ENCODE measurements around the gene LSM12.
"Not testable (repeated sequence)": the region's sequence is repeated elsewhere in the genome, so short reads cannot be mapped to it uniquely, and the experiment has no call there.

LSM12 gene

DNA sequence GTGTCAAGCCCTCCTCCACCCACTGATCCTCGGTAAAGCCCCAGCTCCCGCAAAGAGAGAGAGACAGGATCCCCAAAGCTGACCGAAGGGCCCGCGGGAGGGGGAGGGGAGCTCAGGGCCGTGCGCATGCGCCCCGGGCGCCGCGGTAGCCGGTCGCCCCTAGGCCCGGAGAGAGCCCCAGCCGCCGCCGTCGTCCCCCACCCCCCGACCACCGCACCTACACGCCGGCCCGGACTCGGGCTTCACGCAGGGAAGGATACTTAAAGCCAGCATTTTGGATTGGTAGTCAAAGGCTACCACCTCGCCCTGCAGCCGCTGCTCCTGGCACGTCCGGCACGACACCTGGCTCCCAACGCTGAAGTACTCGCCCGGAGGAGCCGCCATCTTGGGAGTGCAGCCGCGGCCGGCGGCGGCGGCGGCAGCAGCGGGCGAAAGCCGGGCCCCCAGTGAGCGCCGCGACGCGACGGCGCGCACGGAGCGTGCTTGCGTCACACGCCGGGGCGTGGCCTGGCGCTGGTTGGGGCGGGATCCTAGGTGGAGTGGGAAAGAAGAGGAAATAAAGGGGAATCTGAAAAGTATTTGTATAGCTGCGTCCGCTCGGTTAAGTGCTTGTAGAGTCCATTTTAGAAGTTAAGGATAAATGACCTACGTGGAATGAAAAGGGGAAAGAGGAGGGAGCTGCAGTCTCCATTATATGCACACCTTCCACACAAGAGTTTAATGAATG lies at the start of gene LSM12:
LSM12 (minus strand) TSS at position 468 of the 727 bp plus-strand sequence; CDS start at position 384, 84 bp downstream.
- DNase-seq: peak; percentile 92 to 95

DNA sequence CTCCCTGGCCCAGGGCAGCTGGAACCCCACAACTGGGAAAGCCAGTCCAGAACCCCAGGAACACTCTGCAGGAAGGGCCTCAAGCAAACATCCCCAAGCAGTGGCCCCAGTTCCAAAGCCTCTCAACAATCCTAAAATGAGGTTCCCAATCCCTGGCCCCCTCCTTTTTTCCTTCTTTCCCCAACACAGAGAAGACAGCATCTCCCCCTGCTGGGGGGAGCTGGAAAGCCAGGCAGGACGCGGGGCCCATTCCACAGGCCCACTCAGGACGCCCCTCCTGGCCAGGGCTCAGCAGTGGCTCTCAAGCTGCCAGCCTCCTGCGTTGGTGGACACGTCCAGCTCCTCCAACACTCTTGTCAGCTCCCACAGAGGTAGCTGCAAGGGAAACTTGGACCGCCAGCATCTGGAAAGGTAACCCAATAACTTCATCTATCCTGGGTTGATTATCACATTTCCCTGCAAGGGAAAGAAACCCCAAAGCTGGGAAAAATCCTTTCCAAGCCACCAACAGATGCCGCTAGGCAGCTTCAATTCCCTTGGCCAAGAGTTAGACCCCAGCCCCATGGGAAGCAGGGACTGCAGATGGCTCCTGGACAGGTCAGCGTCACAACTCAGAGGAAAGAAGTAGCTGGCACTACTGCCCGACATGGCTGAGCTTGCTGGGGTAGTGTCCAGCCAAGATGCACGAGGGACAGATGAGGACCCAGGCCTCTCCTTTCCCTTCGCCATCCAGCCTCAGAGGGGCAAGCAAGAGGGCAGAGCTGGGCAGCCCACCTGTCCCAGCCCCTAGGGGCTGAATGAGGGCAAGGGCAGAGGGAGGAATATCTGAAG lies 49.3 kb upstream of the LSM12 start:
- DNase-seq: peak; percentile 21 to 38

DNA sequence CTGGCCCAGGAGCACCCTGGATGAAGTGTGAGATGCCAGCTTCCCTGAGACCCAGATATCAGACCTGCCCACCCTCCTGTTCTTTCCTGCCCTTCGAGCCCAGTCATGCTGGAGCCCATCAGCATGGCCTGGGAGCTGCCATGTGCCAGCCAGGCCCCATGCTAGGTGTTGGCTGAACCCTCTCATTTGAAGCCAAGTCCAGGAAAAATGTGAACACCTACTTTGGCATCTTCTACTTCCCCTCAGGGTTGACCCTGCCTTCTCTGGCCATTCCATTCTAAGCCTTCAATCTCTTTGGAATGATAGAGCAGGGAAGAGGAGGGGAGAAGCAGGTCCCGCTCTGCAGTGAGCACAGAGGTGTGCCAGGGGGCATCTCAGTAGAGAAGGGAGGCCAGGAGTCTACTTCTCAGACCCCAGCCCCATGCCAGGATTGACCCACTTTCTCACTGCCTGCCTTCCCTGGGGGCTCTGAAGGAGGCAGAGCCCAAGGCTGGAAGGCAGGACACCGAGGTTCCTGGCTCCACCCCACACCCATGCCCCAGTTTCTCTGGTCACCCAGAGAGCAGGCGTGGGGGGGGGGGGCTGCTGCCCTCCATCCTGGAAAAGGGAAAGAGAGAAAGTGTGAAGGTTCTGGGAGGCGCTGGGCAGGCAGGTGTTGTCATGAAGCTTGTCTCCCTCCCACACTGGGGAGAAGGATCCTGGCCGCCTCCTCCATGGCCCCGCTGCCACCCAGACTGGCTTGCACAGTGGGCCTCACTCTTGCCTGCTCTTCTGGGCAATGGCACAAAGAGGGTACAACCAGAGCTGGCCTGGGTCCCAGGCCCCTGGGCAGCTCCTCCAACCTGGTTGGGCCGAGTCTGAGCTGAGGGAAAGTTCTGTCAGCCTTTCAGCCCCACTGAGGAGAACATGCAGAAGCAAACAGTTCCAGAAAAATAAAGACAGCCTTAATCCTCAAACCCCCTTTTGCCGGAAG lies 47.7 kb upstream of the LSM12 start:
- no peak for DNase-seq

DNA sequence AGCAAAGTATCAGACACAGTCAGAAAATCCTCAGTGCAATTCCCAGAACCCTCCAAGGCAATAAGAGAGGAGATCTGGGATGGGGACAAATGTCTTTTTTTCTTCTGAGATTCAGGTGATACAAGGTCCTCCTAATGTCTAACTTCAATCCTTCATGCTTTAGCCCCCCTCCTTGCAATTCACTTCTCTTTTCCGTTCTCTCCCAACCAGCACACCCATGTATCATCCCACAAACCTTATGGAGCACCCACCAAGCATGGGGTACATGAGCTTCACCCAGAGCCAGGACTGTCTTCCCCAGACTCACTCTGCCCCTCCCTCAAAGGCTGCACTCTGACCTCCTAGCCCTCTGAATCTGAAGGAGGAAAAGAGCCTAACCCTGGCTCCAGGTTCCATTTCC lies 46.9 kb upstream of the LSM12 start:
- no peak for DNase-seq

DNA sequence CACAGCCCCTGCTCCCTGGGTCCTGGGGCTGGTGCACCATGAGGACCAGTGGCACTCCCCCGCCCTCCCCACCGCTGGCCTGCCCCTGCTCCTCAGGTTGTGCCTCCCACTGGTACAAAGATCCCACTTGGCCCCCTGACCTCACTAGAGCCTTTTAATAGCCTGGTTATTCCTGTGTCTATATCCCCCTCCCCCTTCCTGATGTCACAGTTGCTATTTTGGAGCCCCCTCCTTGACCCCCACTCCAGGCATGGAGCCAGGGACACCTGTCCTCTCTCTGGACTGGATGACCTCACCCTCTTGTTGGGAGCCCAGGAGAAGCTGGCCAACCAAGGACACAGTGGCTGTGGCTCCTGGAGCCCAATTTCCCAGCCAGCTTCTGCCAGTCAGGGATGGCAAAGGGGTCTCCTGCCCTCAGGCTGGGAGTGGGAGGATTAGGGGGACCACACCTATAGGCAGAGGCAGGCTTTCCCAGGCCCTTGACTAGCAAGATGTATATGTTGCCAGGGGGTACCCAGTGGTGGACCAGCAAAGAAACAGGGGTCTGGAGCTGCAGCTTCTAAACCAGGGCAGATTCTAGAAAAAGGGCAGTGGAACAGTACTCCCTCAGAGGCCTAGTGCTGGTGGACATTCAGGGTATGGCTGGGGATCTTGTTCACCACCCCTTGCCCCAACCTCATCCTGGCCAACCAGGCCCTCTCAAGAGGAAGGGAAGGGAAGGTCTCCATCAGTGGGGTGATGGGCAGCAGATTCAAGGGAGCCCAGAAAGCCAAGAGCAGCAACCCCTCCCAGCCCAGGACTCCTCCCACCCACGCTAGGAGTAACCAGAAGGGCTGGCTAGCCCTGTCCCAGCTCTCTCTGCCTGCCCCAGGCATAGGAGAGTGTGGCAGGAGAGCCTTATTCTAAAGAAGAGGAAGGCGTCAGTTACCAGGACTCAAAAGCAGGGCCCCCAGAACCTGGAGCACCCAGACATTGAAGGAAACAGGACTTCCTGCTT lies 46.1 kb upstream of the LSM12 start:
- DNase-seq: no peak

DNA sequence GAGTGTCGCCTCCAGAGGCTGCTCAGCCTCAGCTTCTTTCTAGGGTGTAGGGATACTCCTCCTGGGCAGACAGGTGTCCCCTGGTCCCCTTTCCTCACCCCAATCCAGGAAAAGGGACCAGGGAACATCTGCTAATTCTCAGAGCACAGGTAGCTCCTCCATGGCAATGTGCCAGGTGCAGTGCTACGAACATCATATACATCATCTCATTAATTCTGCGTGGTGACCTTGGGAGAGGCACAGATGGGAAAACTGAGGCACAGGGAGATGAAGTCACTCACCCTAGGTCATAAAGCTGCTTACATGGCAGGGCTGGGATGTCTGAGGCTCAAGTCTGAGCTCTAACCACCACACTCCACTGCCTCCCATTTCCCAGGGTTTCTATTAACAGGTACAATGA lies 45.3 kb upstream of the LSM12 start:
- no peak for DNase-seq

DNA sequence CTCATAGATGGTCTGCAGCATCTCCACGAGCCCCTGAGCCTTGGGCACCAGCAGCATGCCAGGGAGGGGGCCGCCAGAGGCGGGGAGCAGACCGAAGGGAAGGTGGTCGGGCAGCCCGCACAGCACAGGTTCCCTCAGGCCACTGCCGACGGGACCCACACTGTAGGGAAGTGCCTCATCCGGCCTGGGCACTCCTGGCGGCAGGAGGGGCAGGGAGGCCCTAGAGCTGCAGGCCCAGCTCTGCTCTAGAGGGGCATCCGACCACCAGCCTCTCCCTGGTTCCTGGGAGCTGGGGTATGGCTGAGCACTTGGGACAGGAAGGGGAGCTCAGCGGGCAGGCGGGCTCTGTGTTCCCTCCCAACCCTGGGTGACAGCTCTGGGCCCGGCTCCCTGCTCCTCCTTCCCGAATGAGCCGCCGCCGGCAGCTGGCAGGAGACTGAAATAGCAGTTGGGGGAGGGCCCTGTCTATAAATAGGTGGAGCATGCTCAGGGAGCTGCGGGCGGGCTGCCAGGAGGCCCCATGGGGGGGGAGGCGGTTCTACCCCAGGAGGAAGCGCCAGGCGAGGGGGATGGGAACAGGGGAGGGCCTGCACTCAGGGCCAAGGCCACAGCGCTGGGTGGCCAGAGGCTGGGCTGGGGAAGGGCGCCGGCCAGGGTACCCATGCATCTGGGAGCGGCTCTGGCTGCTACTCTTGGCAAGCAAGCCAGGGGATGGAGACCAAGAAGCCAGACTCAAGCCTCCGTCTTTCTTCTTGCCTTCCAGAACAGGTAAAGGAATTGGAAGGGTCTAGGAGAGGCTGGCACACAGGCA lies 44.6 kb upstream of the LSM12 start:
- DNase-seq: peak; percentile 61 to 67

DNA sequence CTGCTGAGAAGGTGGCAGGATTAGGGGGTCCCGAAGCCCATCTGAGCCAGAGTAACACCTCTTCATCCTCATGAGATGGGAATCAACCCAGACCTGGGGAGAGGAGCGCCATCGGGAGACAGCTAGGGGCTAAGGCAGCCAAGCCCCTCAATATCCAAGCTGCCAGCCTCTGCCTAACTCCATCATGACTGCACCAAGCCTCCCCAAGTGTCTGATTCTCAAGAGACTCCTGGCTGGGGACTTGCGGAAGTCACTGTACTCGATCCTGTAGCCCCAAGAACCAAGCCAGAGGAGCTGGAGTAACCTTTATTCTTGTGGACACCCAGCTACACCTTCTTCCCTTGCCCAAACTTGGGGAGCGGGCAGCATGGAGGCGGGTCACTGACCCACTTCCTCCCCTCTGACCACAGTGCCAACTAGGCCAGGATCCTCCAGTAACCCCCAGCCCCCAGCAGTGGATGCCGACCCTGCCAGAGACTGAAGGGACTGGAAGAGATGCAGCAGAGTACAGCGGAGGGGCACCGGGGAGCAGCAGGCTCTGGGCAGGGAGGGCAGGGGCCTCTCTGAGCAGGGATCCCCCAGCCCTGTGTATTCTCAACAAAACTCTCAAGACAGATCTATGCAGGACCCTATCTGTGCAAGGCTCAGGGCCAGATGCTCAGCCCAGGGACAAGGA lies 43.7 kb upstream of the LSM12 start:
- DNase-seq: no peak

DNA sequence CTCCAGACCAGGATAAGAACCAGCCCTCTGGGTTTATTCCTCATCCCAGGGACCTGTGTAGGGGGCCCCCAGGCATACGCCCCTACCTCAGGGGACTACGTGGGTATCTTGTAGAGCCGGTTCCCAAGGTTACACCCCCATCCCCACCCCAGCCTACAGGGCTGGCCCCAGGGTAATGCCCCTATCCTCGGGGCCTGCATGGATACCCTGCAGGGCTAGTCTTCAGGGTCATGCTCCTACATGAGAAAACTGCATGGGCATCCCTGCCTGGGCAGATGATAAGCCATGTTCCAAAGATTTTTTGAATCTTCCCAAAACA lies 42.8 kb upstream of the LSM12 start:
- DNase-seq: no peak

DNA sequence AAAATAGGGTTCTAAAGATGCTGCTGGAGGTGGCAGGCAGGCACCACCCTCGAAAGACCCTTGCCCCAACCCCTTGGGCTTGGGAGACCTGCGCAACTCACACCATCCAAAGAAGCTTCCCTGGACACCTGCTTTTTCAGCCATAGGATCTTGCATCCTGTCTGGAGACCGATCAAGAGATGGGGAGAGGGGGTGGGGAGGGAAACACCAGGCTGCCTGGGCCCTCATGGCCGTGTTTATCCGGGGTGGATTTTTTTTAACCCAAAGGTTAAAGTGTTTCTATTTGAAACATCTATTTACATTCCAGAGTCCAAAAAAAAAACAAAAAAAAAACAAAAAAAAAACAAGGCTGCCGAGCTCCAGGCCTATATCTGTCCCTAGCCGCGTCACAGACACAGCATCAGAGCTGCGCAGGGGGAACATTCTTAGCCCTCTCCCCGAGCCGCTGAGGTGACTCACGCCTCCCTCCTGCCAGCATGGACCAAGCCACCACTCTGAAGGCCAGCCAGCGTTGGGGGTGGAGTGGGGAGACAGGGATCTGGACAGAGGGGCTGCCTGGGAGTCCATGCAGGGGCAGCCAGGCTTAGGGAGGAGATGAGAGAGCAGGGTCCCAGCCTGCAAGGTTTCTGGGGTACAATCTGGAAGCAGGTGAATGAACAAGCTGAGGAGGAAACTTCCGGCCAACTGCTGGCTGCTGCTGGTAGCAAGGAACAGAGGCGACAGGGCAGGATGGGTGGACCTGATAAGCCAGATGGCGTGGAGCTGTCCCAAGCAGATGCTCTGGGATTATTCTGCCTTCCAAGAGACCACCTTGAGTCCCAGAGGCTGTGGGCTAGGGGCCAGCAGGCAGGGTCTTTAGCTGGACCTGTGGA lies 42.2 kb upstream of the LSM12 start:
- no peak for DNase-seq

DNA sequence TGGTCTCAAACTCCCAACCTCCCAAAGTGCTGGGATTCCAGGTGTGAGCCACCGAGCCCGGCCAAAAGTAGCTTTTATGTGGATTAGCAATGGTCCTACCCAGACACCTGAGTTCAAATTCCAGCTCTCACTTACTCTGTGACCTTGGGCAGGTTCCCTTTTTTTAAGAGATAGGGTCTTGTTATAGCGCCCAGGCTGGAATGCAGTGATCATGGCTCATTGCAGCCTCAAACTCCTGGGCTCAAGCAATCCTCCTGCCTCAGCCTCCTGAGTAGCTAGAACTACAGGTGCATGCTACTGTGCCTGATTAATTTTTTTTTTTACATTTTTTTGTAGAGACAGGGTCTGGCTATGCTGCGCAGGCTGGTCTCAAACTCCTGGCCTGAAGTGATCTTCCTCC lies 40.3 kb upstream of the LSM12 start:
- DNase-seq: no peak

DNA sequence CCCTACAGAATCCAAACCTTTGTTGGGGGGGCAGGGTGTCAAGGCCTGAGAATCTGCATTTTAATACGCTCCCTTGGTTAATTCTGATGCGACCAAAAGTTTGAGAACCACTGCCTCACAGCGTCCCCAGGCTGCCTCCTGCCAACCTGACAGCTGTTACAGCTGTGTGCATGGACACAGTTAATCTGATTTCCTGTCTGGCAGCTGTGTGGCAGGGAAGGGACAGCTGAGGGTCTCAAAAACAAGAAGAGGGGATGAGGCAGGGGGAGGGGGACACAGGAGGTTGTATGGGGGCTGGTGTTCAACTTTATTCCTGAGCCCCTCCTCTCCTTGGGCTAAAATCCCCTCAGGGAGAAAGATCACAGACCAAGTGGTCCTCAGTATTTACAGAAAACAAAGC lies 39.5 kb upstream of the LSM12 start:
- DNase-seq: no peak

DNA sequence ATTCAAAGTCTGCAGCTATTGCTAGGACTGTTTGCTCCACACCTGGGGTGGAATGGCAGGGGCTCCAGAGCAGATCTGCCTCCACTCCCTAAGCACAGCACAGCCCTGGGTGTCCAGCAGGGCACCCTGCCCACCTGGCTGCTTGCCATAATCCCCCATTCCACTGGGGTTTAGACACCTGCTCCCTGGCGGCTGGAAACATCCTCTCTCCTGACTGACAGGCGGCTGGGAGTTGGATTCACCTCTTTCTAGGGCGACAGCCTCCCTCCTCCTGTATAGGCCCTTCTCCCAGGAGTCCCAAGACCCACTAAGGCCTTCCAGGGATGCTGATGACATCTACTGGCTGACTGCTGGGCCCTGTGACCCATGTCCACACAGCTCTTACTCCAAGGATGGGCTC lies 39.0 kb upstream of the LSM12 start:
- DNase-seq: no peak

DNA sequence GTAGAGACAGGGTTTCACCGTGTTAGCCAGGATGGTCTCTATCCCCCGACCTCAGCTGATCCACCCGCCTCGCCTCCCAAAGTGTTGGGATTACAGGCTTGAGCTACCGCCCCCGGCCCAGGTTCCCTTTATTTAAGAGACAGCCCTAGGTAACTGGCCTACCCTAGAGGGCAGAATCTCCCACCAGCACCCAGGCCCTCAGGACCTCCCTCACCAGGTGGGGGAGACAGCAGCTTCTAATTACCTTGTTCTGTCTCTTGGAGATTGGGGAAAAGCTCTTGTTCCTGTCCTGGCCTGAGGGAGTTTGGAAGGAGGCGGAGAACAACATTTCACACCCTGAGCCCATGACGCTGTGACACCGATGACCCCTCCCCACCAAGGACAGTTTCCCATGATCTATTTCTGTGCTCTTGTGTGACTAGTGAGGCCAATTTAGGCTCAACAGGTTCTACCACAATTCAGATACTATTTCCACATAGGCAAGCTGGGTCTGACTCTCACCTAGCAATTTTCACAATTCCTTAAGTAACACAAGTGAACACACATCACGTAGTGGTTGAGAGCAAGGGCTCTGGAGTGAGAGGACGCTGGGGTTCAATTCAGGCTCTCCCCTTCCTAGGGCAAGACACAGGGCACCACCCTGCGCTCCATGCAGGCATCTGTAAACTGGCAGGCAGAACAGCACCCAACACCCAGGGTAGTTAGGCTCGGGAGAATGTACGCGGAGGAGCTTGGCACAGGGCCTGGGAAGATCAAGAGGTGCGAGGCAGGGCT lies 36.6 kb upstream of the LSM12 start:
- DNase-seq: no peak

DNA sequence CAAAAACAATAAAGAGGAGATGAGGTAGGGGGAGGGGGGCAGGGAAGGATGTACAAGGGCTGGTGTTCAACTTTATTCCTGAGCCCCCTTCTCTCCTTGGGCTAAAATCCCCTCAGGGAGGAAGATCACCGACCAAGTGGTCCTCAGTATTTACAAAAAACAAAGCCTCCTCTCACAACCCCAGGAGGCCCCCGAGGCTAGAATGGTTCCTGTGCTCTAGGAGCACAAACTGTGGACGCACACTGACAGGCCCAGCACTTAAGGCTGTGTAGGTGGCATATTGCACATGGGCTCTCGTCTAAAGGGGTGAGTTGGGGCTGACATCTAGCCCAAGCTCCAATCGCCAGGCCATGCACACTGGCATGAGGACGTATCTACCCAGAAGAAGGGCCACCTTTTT lies 35.4 kb upstream of the LSM12 start:
- not testable (repeated sequence) for DNase-seq

DNA sequence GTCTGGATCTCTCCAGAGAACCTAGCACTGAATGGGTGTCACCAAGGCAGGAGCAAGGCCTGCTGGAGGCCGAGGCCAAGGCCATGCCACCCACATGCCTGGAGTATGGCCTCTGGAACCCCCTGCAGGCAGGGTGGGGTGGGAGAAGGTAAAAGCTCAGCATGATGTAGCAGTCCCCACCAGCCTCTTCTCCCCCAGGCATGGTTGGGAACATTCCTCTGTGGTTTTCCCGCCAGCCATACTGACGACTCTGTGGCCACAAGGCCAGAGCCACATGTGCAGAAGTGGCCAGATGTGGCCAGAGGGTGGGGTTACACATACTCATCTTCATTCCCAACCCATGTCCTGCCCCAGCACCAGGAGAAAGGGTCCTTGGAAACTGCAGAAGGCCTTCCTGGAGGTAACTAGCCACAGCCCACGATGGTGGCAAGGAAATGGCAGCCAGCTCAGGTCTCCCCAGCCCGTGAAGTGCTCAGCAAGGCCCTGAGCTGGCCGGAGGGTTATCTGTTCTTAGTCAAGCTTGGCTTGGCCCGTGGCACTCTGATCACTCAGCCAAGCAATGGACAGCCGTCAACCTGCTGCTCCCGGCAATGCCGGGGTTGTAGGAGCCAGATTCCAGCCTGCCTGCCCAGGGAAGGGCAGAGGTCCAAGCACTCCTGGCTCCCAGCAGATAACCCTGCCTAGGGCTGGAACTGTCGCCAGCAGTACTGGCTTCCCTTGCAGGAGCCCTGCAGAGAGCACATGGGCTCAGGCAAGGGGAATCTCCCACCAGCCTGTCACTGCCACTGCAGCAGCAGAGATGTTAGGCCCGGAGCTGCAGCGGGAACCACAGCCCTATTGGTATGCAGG lies 30.9 kb upstream of the LSM12 start:
- DNase-seq: no peak

DNA sequence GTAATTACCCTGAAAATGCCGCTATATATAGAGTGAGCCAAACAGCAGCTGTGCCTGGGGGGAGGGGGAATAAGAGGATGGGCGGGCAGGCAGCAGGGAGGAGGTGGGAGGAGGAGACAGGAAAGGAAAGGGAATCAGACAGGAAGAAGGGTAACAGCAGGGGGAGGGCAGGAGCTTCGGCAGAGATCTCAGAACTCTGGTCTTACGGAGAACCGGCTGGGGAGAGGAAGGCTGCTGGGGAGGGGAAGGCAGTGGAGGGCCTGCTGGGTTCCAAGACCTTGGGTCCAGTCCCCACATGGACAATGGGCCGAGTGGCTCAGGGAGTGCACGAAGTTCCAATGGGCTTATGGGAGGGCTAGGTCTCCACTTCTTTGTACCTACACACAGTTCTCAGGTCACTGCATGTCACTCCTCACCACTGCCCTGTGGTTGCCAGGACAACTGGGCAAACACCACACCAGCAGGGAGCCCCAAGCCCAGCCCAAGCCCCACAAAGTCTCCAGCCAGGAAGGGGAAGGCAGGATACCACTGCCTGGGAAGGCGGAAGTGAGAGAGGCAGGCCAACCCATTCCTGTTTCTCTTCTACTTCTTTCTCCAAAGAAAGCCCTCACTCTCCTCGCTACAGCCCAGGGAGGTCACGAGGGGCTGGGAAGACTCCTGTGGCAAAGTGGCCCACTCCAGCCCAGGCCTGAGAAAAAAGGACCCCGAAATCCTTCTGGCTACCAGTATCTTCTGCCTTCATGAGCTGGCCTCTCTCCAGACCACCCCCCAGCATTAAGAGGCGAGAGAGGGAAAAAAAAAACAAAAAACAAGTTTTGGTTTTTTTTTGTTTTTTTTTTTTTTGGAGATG lies 29.4 kb upstream of the LSM12 start:
- DNase-seq: no peak
